ENCODE measurements around the gene PROM2. TPM values are rescaled to one million over a fixed set of nuclear protein-coding genes. Genes with fewer than 3 reads are reported as not detected.

PROM2 gene
- polyA plus RNA-seq, 1 donor (not counting 4 experiments of a cell fraction or from before 2014, with no cell fraction given): 11.4 TPM

GRCh38 chr2:95328358-95329125 is 54.3 kb downstream of the PROM2 start:
- FAIRE-seq: no peak
- Histone ChIP-seq H3K9me3 (ENCODE audit: control insufficient read depth, low read depth, low read length) (no peaks in the 10 kb centered on the region), H3K4me3 (ENCODE audit: control insufficient read depth in 2 of 3, extremely low read depth in 1 of 3, insufficient read depth in 2 of 3, low read depth in 1 of 3, low read length in 3 of 3) (no peak overlapping the region), H3K79me2 (ENCODE audit: control insufficient read depth, insufficient read depth, low read length) (no peaks in the 10 kb centered on the region), H3K4me1 (ENCODE audit: control insufficient read depth, extremely low read depth, insufficient read depth, low read length) (peaks cover 4% of the 10 kb centered on the region), H3K27me3 (ENCODE audit: control insufficient read depth, extremely low read depth, insufficient read depth, low read length) (no peaks in the 10 kb centered on the region), H3K9ac (ENCODE audit: control insufficient read depth, extremely low read depth, insufficient read depth, low read length) (no peak overlapping the region), H3K27ac (ENCODE audit: control insufficient read depth, insufficient read depth, low read length) (no peak overlapping the region), H2AFZ (ENCODE audit: control insufficient read depth, low read length) (no peak overlapping the region), H4K20me1 (ENCODE audit: control insufficient read depth, extremely low read depth, insufficient read depth, low read length) (no peaks in the 10 kb centered on the region), H3K9me1 (ENCODE audit: control insufficient read depth, extremely low read depth, insufficient read depth, low read length) (no peaks in the 10 kb centered on the region), H3K36me3 (ENCODE audit: control insufficient read depth in 2 of 2, extremely low read depth in 1 of 2, insufficient read depth in 2 of 2, low read length in 2 of 2) (no peaks in the 10 kb centered on the region), H3K4me2 (ENCODE audit: control insufficient read depth, extremely low read depth, insufficient read depth, low read depth, low read length) (no peak overlapping the region)
- dilution Hi-C loops (cut with MboI; ENCODE audit: extremely low pct_ligation_motif_present, low sequenced_read_pairs): no loop called here
- DNase-seq (ENCODE audit: low read depth, low spot score): no peak
- no peak for TF ChIP-seq EZH2 (IDR thresholded peaks at IDR 0.05; ENCODE audit: low read length)
- TF ChIP-seq, protein P1, sequence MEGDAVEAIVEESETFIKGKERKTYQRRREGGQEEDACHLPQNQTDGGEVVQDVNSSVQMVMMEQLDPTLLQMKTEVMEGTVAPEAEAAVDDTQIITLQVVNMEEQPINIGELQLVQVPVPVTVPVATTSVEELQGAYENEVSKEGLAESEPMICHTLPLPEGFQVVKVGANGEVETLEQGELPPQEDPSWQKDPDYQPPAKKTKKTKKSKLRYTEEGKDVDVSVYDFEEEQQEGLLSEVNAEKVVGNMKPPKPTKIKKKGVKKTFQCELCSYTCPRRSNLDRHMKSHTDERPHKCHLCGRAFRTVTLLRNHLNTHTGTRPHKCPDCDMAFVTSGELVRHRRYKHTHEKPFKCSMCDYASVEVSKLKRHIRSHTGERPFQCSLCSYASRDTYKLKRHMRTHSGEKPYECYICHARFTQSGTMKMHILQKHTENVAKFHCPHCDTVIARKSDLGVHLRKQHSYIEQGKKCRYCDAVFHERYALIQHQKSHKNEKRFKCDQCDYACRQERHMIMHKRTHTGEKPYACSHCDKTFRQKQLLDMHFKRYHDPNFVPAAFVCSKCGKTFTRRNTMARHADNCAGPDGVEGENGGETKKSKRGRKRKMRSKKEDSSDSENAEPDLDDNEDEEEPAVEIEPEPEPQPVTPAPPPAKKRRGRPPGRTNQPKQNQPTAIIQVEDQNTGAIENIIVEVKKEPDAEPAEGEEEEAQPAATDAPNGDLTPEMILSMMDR (optimal IDR thresholded peaks at IDR 0.05 in 1 of 3, IDR thresholded peaks at IDR 0.05 in 1 of 3, conservative IDR thresholded peaks at IDR 0.05 in 1 of 3; ENCODE audit: extremely low read depth in 1 of 3, insufficient read depth in 2 of 3, low read length in 3 of 3): no peak

- DNase-seq (ENCODE audit: low read depth, low spot score) (no peak), FAIRE-seq (no peak)
- peaks cover 11% of the 10 kb centered on the region for H3K4me1 ChIP-seq (ENCODE audit: control insufficient read depth, extremely low read depth, insufficient read depth, low read length)
- no peaks in the 10 kb centered on the region for H3K79me2 ChIP-seq (ENCODE audit: control insufficient read depth, insufficient read depth, low read length)
- H3K36me3 ChIP-seq (ENCODE audit: control insufficient read depth in 2 of 2, extremely low read depth in 1 of 2, insufficient read depth in 2 of 2, low read length in 2 of 2): no peaks in the 10 kb centered on the region
- H3K4me2 ChIP-seq (ENCODE audit: control insufficient read depth, extremely low read depth, insufficient read depth, low read depth, low read length): no peak overlapping the region
- no peaks in the 10 kb centered on the region for H4K20me1 ChIP-seq (ENCODE audit: control insufficient read depth, extremely low read depth, insufficient read depth, low read length)
- no peak for TF ChIP-seq EZH2 (IDR thresholded peaks at IDR 0.05; ENCODE audit: low read length)
- TF ChIP-seq, protein P1 (optimal IDR thresholded peaks at IDR 0.05 in 1 of 3, IDR thresholded peaks at IDR 0.05 in 1 of 3, conservative IDR thresholded peaks at IDR 0.05 in 1 of 3; ENCODE audit: extremely low read depth in 1 of 3, insufficient read depth in 2 of 3, low read length in 3 of 3): no peak
- H3K9ac ChIP-seq (ENCODE audit: control insufficient read depth, extremely low read depth, insufficient read depth, low read length): no peak overlapping the region
- no peaks in the 10 kb centered on the region for H3K9me1 ChIP-seq (ENCODE audit: control insufficient read depth, extremely low read depth, insufficient read depth, low read length)
- no peak overlapping the region for H3K27ac ChIP-seq (ENCODE audit: control insufficient read depth, insufficient read depth, low read length)
- no peak overlapping the region for H2AFZ ChIP-seq (ENCODE audit: control insufficient read depth, low read length)
- dilution Hi-C loops (cut with MboI; ENCODE audit: extremely low pct_ligation_motif_present, low sequenced_read_pairs): no loop called here
- H3K4me3 ChIP-seq (ENCODE audit: control insufficient read depth in 2 of 3, extremely low read depth in 1 of 3, insufficient read depth in 2 of 3, low read depth in 1 of 3, low read length in 3 of 3): no peak overlapping the region
- H3K9me3 ChIP-seq (ENCODE audit: control insufficient read depth, low read depth, low read length): no peaks in the 10 kb centered on the region
- H3K27me3 ChIP-seq (ENCODE audit: control insufficient read depth, extremely low read depth, insufficient read depth, low read length): no peaks in the 10 kb centered on the region
These were observed 55.2 kb downstream of the PROM2 start for GRCh38 chr2:95329401-95329800.

Measured in keratinocyte (primary cell).